Measurements from ENCODE around the gene CCDC178.

- TF ChIP-seq CTCF (conservative IDR thresholded peaks at IDR 0.05) (no peak), ZFX (IDR thresholded peaks at IDR 0.05) (no peak)
Observed at GRCh38 chr18:33282142-33282541, 158.4 kb downstream of the CCDC178 start.
